NCI-H524 treated with DMSO at 0.1 percent for 48 hours (cell line): Measurements from ENCODE around the gene CYP3A7.
"Not testable (repeated sequence)": the region's sequence is repeated elsewhere in the genome, so short reads cannot be mapped to it uniquely, and the experiment has no call there.

Experiments used
- DNase-seq: peaks from one replicate; lab custom pipeline; 2025; lab: John Stamatoyannopoulos, UW

The CYP3A7 gene

DNA sequence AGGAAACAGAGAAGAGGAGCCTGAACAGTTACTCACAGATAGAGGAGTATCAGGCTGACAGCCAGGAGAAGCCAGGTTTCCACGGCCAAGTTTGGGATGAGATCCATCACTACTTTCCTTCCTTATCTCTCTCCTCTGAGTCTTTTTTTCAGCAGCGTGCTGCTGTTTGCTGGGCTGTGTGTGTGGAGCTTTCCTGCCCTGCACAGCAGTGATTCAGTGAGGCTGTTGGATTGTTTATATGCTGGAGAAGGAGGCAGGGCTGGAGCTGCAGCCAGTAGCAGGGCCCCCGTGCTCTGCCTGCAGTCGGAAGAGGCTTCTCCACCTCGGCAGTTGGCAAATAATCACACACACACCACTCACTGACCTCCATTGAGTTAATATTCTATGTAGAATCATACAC is at the start of gene CYP3A7:
Gene CYP3A7 (minus strand): TSS at position 210 of the 400 bp plus-strand sequence. CDS start 103 bp downstream, at position 107.
- DNase-seq = no peak

DNA sequence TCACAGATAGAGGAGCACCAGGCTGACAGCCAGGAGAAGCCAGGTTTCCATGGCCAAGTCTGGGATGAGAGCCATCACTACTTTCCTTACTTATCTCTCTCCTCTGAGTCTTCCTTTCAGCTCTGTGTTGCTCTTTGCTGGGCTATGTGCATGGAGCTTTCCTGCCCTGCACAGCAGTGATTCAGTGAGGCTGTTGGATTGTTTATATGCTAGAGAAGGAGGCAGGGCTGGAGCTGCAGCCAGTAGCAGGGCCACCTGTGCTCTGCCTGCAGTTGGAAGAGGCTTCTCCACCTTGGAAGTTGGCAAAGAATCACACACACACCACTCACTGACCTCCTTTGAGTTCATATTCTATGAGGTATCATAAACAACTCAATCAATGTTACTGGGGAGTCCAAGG is 49.0 kb upstream of the CYP3A7 start, which contains the start of gene CYP3A4:
Gene CYP3A4 (minus strand): TSS at position 178 of the 400 bp plus-strand sequence. CDS start 103 bp downstream, at position 75.
- DNase-seq = no peak

DNA sequence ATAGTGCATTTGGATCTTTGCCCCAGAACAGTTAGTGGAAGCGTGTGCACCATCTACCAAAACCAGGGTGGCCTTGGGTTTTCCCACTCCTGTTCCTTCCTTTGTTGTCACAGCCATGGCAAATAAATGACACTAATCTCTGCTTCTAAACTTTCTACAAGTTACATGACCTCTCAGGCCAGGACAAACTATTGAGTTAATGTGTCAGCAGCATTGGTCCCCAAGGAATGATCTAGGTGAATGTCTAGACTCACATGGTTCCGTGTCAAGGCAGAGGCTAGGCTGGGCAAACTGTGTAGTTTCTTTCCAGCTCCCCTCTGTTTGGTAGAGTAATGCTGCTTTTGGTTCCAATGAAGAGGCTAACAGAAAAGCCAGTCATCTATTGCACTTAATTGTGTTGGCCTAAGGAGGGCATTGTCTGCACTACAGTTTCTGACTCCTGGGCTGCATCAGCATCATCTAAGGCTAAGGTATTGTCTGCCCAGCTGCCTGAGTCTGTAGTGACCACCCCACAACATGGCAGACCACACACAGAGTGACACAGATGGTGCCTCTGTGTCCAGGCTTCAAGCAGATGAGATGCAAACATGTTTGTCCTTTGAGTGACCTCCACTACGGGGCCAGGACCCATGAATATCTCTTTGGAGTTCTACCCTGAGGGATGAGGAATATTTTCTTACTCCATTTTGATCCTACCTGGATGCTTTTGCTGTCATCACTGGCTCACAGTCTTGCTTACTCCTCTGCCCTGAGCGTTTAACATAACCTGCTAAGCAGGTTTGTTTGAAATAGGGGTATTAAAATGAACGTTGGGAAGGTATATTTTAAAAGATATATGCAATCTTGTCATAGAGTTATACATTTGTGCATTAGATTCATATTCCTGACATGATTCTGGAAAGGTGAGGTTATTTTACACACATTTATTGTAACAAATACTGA is 47.3 kb upstream of the CYP3A7 start:
- DNase-seq = no peak

DNA sequence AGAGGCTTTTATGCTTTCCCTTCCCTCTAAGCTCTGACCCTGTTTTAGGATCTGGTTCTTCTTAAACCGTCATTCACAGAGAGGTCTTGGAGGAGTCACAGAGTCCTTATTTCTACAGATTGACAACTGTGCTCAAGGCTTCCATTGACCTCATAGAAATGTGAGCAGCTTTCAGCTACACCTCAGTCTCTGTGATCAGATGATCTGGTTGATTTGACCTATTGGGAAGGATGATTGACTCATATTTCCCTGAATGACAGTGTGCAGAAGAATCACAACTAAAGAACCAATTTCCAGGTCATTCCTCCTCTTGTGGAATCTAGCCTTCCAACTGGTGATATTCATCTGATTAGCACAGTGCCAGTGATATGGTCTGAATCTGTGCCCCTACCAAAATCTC is 45.6 kb upstream of the CYP3A7 start:
- DNase-seq = no peak

DNA sequence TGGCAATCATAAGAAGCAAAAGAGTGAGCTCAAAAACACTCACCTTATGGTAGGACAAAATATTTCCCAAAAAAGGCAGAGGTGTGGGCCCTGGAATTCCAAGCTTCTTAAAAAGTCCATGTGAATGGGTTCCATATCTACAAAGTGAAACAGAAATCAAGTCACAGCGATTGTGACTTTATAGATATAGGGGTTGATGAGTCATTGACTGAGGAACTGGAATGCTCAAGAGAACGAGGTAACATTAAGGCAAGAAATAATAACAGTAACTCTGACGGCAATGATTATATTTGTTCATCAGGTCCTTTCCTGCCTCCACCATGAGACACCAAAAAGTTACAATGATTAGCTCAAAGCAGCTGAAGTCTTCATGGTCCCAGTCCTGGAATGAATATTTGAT is 45.0 kb upstream of the CYP3A7 start:
- DNase-seq = no peak

DNA sequence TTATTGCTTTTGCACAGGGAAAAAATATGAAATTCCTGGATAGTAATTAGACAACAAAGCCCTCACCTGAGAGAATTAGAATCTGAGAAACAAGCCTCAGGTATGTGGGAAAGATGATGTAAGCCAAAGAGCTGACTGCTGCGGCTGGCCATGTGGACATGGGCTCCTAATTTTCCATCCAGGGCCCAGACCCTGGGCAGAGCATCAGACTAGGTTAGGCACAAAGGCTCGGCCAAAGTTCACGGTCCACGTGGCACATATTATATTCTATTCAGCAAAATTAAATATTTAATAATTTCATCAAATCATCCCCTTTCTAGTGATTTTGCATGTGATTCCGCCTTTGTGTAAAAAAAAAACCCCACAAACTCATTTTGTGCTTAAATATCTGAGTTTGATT is 43.9 kb upstream of the CYP3A7 start:
- no peak for DNase-seq

DNA sequence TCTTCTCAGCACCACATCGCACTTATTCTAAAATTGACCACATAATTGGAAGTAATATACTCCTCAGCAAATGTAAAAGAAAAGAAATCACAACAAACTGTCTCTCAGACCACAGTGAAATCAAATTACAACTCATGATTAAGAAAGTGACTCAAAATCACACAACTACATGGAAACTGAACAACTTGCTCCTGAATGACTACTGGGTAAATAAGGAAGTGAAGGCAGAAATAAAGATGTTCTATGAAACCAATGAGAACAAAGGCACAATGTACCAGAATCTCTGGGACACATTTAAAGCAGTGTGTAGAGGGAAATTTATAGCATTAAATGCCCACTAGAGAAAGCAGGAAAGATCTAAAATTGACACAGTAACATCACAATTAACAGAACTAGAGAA is 38.4 kb upstream of the CYP3A7 start:
- not testable (repeated sequence) for DNase-seq

DNA sequence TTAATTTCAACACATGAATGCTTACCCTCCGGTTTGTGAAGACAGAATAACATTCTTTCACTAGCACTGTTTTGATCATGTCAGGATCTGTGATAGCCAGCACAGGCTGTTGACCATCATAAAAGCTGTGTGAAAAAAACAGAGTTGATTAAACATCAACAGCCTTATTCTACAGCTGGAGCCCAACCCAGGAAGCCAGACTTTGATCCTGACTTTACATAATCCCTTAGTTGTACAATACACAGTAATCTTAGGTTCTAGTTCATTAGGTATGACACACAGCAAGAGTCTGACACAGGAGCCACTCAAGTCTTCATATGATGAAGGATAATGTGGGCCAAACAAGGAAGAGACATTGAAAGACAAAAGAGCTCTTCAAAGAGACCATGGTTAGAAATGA is 37.6 kb upstream of the CYP3A7 start:
- no peak for DNase-seq

DNA sequence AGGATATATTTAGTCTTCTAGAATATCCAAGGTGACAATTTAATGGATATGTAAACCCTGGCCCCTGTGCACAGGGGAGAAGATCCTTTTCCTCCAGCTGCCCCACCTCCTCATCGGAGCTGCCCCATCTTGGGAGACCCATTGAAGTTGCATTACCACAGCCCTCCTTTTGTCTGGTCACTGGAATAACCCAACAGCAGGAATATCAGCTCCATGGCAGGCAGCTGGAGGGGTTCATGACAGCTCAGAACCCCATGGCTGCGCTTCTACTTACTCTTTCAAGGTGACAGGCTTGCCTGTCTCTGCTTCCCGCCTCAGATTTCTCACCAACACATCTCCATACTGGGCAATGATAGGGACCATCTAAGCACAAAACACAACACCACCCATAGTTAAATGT is 34.5 kb upstream of the CYP3A7 start:
- not testable (repeated sequence) for DNase-seq

DNA sequence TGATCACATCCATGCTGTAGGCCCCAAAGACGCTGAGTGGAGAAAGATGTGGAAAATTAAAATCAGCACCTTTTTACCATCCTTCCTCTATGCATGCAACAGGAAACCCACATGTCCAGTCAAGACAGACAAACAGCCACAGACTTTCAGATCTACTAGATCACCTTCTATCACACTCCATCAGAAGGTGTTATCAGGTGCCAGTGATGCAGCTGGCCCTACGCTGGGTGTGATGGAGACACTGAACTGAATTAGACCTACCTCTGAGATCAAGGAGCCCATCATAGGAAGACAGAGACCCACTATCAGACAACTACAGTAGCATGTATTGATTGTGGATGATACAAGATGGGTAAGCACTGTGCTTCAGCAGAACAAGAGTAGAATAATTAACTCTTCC is 33.5 kb upstream of the CYP3A7 start:
- no peak for DNase-seq

DNA sequence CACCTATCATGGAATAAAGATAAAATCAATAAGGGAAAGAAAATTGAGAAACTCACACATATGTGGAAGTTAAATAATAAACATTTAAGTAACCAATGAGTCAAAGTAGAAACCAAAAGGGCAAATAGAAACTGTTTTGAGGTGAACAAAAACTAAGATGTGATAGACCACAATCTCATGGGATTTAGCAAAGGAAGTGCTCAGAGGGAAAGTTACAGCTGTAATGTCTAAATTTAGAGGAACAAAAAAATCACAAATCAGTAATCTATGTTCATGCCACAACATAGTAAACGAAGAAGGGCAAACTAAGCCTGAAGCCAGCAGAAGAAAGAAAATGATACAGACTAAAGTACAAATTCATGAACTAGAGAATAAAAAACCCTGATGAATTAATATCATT is 32.7 kb upstream of the CYP3A7 start:
- no peak for DNase-seq

DNA sequence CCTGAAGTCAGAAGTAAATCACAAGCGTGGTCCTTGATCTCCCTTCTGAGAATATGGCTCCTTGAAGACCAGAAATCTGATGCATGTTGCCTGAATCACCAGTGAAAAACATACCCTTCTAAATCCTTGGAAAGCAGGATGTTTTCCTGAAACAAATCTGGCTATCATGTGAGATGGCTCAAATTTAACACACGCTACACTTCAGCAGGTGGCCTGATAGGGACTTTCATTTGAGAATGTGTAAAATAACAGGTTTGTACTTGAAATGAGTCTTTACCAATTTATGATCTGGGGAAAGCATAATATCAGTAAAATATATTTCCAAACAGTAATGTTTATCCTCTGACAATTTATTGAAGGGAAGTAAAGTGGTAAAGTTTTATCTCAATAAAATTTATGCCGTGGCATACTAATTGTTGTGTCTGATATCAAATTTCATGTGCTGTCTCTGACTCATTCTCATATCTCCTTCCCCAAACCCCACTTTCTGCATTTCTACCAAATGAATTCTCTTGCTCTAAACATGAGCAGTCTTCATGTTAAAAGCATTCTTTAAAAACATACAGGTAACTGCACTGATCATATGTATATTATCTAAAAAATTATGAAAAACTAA is 31.6 kb upstream of the CYP3A7 start:
- no peak for DNase-seq

DNA sequence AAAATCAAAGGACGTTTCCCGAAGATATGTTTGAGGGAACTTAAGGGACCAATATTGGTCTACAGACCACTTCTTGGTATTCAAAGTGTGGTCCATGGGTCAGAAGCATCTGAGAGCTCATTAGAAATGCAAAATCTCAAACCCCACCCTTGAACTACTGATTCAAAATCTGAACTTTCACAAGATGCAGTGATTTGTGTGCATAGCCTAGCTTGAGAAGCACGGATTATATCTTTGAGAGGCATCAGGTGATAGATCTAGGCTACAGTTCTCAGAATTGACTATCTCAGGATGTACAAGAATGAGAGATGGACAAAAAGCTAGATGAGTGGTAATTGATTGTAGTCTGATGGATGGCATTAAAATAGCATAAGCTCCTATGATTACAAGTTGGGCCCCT is 29.5 kb upstream of the CYP3A7 start:
- DNase-seq = no peak

DNA sequence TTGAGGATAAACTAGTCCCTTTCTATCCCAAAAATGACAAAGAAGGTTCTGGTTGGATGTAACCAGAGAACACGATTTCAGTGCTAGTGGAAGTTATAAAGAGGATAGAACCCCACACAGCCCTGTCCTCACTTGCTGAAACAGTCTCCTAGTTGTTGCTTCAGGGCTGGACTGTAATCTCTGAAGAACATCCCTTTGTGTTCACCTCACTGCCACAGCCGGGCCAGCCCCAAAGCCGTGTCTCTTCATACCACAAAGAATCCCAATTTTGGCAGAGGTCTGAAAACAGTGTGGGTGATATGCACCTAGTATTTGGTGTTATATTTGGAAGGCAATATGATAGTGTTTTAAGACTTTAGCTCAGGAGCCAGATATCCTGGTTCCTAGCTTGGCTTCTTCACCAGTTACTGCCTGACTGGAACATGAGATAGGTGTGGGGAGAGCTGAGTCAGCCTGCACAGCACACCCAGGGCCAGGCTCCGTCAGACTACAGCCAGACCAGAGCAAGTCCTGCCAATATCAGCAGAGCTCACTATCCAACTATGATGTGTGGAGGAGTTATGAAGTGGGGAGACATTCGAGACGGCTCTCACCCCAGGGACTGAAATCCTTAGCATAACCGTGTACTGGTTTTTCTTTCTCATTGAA is 27.8 kb upstream of the CYP3A7 start:
- DNase-seq = no peak

DNA sequence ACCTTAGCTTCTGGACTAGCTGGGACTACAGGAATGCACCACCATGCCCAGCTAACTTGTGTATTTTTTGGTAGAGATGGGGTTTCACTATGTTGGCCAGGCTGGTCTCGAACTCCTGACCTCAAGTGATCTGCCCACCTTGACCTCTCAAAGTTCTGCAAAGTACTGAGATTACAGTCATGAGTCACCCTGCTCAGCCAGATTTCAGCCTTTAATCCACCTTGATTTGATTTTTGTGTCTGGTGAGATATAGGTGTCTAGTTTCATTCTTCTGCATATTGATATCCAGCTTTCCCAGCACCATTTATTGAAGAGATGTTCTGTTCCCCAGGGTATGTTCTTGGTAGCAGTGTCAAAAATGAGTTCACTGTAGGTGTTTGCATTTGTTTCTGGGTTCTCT is 20.1 kb upstream of the CYP3A7 start:
- DNase-seq = no peak

DNA sequence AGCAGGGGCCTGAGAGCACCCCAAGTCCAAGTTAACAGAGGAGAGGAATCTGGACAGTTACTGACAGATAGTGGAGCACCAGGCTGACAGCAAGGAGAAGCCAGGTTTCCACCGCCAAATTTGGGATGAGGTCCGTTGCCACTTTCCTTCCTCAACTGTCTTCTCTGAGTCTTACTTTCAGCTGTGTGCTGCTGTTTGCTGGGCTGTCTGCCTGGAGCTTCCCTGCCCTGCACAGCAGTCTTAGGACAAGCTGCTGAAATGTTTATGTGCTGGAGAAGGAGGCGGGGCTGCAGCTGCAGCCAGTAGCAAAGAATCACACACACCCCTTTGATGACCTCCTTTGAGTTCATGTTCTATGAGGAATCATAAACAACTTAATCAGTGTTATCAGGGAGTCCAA is 17.4 kb upstream of the CYP3A7 start:
- no peak for DNase-seq

DNA sequence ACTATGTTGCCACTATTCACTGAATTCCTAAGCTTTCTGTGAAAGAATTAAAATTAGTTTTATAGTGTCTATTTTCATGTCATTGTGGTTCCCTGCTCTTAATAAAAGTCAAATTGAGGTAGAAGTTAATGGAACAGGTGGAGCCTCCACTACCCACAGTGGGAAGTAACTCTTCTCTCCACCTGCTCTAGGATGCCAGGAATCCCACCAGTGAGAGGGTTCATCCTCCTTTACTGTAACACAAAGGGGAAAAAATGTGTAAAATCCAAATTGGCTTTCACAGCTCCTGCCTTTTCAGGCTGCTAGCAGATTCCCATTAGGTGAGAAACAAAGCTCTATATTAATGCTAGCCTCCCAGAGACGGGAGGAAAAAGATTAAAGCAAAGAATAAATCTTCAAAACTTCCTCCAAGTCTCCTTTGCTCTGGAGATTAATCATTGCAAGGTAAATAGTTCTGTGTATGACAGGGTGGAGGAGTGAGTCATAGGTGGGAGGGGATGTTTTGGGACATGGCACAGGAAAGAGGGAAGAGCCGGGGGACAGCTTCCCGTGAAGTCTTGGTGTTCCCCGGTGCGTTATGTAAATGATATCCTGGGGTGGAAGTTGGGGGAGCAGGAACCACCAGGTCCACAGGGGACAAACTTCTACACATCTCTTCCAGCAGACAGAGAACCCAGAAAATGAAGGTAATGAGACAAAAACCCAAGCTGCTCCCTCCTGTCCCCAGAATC is 16.5 kb upstream of the CYP3A7 start:
- not testable (repeated sequence) for DNase-seq

DNA sequence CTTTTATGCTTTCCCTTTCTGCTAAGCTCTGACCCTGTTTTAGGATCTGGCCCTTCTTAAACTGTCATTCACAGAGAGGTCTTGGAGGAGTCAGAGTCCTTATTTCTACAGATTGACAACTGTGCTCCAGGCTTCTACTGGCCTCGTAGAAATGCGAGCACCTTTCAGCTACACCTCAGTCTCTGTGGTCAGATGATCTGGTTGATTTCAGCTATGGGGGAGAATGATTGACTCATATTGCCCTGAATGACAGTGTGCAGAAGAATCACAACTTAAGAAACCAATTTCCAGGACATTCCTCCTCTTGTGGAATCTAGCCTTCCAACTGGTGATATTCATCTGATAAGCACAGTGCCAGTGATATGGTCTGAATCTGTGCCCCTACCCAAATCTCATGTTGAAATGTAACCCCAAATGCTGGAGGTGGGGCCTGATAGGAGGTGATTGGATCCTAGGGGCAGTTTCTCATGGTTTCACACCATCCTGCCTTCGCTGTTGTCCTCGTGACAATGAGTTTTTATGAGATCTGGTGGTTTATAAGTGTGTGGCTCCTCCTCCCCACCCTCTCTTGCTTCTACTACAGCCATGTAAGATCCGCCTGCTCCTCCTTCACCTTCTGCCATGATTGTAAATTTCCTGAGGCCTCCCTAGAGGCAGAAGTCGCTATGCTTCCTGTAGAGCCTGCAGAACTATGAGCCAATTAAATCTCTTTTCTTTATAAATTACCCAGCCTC is 14.0 kb upstream of the CYP3A7 start:
- DNase-seq = no peak

DNA sequence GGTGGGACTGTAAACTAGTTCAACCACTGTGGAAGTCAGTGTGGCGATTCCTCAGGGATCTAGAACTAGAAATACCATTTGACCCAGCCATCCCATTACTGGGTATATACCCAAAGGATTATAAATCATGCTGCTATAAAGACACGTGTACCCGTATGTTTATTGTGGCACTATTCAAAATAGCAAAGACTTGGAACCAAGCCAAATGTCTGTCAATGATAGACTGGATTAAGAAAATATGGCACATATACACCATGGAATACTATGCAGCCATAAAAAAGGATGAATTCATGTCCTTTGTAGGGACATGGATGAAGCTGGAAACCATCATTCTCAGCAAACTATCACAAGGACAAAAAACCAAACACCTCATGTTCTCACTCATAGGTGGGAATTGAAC is 11.9 kb upstream of the CYP3A7 start:
- not testable (repeated sequence) for DNase-seq

DNA sequence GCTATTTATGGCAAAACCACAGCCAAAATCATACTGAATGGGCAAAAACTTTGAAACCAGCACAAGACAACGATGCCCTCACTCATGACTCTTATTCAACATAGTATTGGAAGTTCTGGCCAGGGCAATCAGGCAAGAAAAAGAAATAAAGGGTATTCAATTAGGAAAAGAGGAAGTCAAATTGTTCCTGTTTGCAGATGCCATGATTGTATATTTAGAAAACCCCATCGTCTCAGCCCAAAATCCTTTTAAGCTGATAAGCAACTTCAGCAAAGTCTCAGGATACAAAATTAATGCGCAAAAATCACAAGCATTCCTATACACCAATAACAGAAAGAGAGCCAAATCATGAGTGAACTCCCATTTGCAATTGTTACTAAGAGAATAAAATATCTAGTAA is 10.4 kb upstream of the CYP3A7 start:
- DNase-seq = not testable (repeated sequence)

DNA sequence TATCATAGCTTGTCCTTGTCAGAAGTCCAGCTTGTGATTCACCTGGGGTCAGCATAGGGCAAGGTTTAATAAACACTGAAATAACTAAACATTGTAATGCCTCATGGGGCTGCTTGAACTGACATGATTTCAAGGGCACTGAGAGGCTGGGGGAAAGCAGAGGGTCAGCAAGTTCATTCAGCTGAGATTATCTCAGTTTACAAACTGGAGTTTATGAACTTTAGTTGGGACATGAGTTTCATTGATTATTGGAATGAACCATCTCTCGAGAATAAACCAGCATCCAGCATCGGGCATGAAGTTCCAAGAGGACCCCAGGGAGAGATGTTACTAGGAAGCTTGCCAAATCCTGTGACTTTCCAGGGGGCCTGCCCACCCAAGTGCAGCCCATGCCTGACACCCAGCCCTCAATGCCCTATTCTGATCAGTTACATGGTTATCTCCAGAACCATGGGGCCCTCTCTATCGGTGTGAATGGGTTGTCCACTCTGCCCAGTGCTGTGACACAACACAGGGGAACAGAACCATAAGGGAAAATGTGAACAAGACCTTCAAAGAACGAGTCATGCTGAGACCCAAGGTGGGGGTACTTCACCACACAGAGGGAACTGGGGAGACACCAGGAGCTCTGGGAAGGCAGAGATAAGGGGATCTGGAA is 7.9 kb upstream of the CYP3A7 start:
- no peak for DNase-seq
